GM21526 (cell line): ENCODE results near the gene FLYWCH1.

Experiments used
- ATAC-seq: cut with Tn5 transposase; IDR thresholded peaks from one replicate; pipeline ENCODE4 v1.9.1; 2021; ENCODE audit warnings: moderate library complexity; ENCODE audit not compliant: unreplicated experiment, low FRiP score

FLYWCH1 gene

DNA sequence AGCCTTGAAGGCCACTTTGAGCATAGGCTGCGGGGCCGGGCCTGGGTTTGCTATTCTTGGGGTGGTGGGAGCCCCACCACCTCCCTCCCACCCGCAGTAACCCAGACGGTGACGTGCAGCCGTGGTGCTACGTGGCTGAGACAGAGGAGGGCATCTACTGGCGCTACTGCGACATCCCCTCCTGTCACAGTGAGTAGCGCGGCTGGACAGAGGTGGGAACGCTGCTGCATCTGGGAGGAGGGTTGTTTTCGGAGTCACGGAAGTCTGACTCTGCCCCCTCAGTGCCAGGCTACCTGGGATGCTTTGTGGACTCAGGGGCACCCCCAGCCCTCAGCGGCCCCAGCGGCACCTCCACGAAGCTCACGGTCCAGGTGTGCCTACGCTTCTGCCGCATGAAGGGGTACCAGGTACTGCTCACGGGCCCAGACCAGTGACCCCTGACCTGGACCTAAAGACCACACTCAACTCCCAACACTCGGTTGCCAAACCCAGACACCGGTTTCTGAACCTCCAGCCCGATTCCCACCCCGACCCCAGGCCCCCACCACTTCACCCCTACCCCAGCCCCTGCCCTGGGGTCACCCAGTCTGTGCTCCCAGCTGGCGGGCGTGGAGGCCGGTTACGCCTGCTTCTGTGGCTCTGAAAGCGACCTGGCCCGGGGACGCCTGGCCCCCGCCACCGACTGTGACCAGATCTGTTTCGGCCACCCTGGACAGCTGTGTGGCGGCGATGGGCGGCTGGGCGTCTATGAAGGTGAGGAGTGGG lies 54.5 kb downstream of the FLYWCH1 start:
- ATAC-seq, result no peak

GRCh38 chr16:2966808-2967191 lies 55.1 kb downstream of the FLYWCH1 start:
- ATAC-seq, result no peak

DNA sequence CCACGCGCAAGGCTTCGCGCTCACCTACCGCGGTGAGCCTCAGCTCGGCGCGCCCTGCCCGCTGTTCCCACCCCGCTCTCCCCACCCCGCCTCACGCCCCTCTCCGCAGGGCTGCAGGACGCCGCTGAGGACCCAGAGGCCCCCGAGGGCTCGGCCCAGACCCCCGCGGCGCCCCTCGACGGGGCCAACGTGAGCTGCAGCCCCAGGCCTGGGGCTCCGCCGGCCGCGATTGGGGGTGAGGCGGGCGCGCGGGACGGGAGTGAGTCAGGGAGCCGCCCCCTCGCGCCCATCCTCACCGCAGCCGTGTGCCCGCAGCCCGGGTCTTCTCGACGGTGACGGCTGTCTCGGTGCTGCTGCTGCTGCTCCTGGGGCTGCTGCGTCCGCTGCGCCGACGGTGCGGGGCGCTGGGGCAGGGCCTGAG lies 55.5 kb downstream of the FLYWCH1 start:
- ATAC-seq, result no peak

DNA sequence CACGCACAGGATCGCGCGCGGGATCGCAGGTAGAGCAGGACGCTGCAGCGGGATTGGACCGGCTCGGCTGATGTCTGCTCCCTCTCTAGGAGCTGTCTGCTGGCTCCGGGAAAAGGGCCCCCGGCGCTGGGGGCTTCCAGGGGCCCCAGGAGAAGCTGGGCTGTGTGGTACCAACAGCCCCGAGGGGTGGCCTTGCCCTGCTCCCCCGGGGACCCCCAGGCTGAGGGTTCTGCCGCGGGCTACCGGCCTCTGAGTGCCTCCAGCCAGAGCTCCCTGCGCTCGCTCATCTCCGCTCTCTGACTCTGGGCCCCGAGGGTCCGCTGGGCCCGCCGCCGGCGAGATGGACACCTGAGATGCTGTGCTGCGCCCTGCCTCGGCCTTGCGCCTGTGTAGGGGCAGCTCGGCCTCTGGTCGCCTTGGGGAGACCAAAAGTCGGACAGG lies 56.0 kb downstream of the FLYWCH1 start:
- ATAC-seq, result no peak

DNA sequence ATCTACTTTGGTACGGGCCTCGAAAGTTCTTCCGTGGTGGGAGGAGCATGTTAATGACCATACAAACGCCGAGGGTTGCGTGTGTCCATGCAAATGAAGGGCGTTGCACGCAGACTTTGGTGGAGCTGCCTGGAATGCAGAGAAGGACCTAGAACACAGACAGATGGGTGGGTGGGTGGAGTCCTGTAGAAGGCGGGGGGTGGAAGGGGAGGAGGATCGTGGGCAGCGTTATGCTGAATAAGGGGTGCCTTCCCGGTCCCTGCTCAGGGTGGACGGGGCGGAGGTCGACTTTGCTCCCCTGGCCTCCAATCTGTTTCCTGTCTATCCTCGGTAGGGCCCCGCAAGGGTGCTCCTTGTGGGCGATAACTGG lies 56.6 kb downstream of the FLYWCH1 start:
- no peak for ATAC-seq

DNA sequence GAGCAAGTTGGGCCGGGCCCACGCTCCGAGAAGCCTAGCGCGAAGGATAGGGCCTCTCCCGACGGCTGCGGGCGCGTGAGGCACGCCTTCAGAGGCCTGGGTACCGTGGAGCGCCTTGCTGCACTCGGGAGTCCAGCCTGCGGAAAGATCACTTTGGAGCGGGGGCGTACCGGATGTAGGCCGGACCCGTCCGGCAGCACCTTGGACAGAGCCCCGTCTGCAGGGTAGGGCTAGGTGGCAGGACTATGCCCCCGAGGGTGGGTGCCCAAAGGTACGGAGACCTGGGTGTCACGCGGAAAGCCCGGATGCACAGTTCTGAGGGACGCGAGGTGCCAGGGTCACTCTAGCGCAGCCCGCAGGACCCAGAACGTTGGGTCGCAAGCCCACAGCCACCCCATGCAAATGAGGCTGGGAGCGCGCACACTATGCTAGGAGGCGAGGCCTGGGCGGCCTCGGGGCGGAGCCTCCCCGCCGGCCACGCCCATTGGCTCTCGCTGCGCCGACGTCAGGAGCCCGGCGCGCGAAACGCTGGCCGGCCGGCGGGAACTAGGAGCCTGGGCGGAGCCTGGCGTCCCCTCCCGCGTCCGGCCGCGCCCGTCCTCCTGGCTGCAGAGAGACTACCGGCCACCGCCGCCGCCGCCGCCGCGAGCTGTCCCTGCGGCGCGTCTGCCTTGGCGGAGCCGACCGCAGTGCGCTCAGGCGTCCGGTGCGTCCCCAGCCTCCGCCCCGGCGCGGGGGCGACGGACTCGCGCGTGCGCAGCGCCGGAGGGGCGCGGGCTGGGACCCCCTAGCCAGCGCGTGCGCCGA lies 57.2 kb downstream of the FLYWCH1 start, which contains the start of gene PAQR4:
PAQR4 (plus strand) TSS at position 611 of the 807 bp plus-strand sequence. CDS start 327 bp downstream, outside the sequence.
- peak; percentile 51 for ATAC-seq

DNA sequence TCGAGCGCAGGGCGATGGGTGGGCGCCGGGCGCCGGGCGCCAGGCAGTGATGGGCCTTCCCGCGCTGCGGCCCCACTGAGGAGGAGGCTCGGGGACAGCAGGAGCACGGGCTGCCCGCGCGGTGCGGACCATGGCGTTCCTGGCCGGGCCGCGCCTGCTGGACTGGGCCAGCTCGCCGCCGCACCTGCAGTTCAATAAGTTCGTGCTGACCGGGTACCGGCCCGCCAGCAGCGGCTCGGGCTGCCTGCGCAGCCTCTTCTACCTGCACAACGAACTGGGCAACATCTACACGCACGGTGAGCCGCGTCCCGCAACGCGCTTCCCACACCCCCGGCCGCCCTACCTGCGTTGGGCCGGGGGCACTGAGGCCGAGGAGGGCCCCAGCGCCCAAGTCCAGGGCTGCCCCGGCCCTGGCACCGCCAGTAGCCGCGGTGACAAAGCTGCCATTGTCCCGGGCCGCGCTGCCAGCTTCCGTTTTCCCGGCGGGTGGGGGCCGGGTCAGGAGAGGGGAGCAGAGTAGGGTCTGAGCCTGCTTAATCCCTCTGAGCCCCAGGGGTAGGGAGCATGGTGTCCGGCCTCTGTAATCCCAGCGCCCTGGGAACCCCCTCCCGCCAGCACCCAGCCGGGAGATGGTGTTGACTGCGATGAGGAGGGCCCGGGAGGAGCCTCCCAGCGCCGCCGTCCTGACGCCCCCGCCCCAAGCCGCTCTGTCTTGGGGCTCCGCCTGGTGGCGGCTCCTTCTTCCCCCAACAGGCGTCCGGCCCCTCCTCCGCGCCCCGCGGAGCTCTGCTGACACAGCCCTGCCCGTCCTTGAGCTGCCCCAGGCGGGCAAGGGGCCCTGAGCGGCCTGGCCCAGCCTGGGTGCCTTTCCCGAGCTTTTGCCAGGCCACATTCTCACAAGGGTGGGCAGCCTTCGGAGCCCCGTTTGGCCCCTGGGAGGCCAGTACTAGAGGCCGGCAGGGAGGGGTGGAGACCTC lies 58.1 kb downstream of the FLYWCH1 start:
- ATAC-seq, result peak; percentile 38

DNA sequence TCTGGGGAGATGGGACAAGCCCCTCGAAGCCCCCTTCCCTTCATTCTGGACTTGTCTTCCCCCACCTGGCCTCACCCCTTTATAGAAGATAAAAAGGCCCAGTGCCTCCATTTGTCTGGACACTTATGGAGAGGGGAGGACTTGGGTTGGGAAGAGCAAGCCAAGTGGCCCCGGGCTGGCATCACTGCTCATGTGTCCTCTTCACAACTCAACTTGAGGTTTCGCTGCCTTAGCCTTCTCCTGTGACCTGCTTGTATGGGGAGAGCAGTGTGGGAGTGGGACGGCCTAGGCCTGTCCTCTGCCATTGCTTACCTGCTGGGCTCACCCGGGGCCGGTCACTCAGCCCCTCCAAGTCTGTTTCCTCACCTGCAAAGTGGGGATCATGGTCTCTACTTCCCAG lies 58.8 kb downstream of the FLYWCH1 start:
- ATAC-seq, result no peak

DNA sequence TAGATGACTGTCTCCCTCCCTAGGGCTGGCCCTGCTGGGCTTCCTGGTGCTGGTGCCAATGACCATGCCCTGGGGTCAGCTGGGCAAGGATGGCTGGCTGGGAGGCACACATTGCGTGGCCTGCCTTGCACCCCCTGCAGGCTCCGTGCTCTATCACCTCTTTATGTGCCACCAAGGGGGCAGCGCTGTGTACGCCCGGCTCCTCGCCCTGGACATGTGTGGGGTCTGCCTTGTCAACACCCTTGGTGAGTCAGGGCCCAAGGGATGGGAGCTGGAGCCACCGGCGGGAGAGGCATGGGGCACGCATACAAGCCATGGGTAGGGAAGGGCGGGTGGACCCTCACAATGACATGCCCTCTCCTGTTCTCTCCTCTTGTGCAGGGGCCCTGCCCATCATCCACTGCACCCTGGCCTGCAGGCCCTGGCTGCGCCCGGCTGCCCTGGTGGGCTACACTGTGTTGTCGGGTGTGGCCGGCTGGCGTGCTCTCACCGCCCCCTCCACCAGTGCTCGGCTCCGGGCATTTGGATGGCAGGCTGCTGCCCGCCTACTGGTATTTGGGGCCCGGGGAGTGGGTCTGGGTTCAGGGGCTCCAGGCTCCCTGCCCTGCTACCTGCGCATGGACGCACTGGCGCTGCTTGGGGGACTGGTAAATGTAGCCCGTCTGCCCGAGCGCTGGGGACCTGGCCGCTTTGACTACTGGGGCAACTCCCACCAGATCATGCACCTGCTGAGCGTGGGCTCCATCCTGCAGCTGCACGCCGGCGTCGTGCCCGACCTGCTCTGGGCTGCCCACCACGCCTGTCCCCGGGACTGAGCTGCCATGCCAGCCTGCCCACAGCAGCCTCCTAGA lies 59.6 kb downstream of the FLYWCH1 start:
- no peak for ATAC-seq

DNA sequence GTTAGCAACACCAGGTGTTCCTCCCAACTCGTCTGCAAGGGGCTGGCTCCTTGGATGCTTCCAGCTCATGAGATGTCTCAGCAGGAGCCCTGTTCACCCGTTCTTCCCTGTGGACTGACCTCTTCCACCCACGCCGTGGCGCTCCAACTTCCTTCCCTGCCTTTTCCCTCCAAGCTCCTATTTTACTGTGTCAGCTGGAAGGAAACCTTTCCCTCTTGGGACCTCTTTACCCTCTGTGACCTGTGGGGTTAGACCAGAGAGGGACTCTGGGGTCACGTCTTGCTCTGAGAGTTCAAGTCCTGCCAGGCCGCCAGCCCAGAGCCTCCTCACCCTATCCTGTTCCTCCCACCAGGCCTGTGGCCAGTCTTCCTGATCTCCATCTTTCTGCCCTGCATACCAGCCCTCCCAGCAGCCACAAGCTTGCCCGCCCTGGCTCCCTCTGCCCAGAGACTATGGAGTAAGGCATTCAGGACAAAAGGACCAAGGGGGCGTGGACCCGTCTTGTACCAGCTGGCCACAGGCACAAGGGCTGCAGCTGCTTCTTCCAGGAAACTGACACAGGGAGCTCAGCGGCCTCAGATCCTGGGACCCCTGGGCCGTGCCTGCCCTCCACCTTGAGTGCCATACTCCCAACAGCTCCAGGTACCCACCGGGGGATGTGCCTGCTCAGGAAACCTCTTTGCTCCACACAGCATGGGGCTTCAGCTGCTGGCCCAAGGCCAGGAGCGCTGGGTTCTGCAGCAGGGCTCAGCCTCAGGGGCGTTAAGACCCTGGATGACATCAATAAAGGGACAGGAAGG lies 60.5 kb downstream of the FLYWCH1 start:
- no peak for ATAC-seq

DNA sequence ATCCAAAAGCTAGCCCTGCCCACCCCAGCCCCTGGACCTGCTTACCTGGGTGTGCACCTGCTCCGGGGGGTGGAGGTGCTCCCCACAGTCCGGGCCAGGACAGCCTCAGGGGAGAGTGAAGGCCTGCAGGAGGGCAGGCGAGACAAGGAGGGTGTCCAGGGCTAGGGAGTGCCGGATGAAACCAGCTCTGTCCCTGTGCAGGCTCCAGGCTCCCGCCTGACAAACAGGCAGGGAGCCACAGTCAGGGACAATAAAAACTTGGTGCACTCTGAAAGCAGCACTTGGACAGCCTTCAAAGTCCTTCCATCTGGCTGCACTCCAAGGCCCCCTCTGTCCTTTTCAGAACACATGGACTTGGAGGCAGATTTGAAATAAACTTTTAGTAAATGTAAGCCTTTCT lies 61.4 kb downstream of the FLYWCH1 start:
- ATAC-seq, result no peak

- no peak for ATAC-seq
Observed at GRCh38 chr16:2973605-2974318, 62.0 kb downstream of the FLYWCH1 start.

GRCh38 chr16:2974319-2975056 lies 62.8 kb downstream of the FLYWCH1 start:
- ATAC-seq, result no peak

- ATAC-seq, result no peak
Observed at GRCh38 chr16:2975161-2975795, 63.5 kb downstream of the FLYWCH1 start.

- ATAC-seq, result no peak
Observed at GRCh38 chr16:2976201-2976600, 64.5 kb downstream of the FLYWCH1 start.

- ATAC-seq, result no peak
Observed at GRCh38 chr16:2976673-2977072, 64.9 kb downstream of the FLYWCH1 start.

- no peak for ATAC-seq
Observed at GRCh38 chr16:2977440-2977839, 65.7 kb downstream of the FLYWCH1 start.
